ENCODE results near the gene MAVS. TPM values are rescaled to one million over a fixed set of nuclear protein-coding genes. Genes with fewer than 3 reads are reported as not detected.

Gene MAVS
- total and polyA plus RNA-seq, 2 donors (not counting 1 experiment from before 2014, with no cell fraction given): 14.4 to 15.9 TPM

Other genes starting within 250 kb of the MAVS start
- gene GFRA4, start 183.4 kb upstream of the MAVS start, total RNA-seq: not detected in 2 replicates
- gene GFRA4, start 183.4 kb upstream of the MAVS start, polyA plus RNA-seq: not detected in 2 replicates
- gene ADAM33, start 164.8 kb upstream of the MAVS start, total RNA-seq: 37.2 and 67.9 TPM in 2 replicates
- 27.9 and 29.4 TPM in 2 replicates for gene ADAM33, start 164.8 kb upstream of the MAVS start, polyA plus RNA-seq
- not detected in 2 replicates for gene SIGLEC1, start 134.2 kb upstream of the MAVS start, total RNA-seq
- not detected in 2 replicates for gene SIGLEC1, start 134.2 kb upstream of the MAVS start, polyA plus RNA-seq
- 0.17 and 0.77 TPM in 2 replicates for gene HSPA12B, start 114.1 kb upstream of the MAVS start, total RNA-seq
- gene HSPA12B, start 114.1 kb upstream of the MAVS start, polyA plus RNA-seq: 0.02 and 0.08 TPM in 2 replicates
- gene ADISSP, start 79.1 kb upstream of the MAVS start, total RNA-seq: 17.2 and 23.5 TPM in 2 replicates
- gene ADISSP, start 79.1 kb upstream of the MAVS start, polyA plus RNA-seq: 17.0 and 44.3 TPM in 2 replicates
- under 0.01 and 0.17 TPM in 2 replicates for gene SPEF1, start 65.4 kb upstream of the MAVS start, total RNA-seq
- 0.06 and 0.07 TPM in 2 replicates for gene SPEF1, start 65.4 kb upstream of the MAVS start, polyA plus RNA-seq
- 106 TPM in 2 replicates for gene CENPB, start 60.1 kb upstream of the MAVS start, total RNA-seq
- gene CENPB, start 60.1 kb upstream of the MAVS start, polyA plus RNA-seq: 32.6 and 52.7 TPM in 2 replicates
- 49.3 and 62.1 TPM in 2 replicates for gene CDC25B, start 50.5 kb upstream of the MAVS start, total RNA-seq
- gene CDC25B, start 50.5 kb upstream of the MAVS start, polyA plus RNA-seq: 38.2 and 86.1 TPM in 2 replicates
- 10.0 and 17.8 TPM in 2 replicates for gene AP5S1, start 26.3 kb upstream of the MAVS start, total RNA-seq
- gene AP5S1, start 26.3 kb upstream of the MAVS start, polyA plus RNA-seq: 11.8 and 12.2 TPM in 2 replicates
- 50.8 and 51.7 TPM in 2 replicates for gene PANK2, start 42.6 kb downstream of the MAVS start, total RNA-seq
- 32.0 and 33.7 TPM in 2 replicates for gene PANK2, start 42.6 kb downstream of the MAVS start, polyA plus RNA-seq
- 21.8 and 41.0 TPM in 2 replicates for gene RNF24, start 168.7 kb downstream of the MAVS start, total RNA-seq
- gene RNF24, start 168.7 kb downstream of the MAVS start, polyA plus RNA-seq: 19.1 and 34.2 TPM in 2 replicates

Measured in fibroblast of lung (primary cell).